HuH-7 (cell line): ENCODE data around the gene GTF2F2.
"Not testable (repeated sequence)": the region's sequence is repeated elsewhere in the genome, so short reads cannot be mapped to it uniquely, and the experiment has no call there.

Experiments used
- DNase-seq: peaks from one replicate; pipeline ENCODE4 v3.0.0; 2011; ENCODE audit warnings: low spot score

GTF2F2 gene

DNA sequence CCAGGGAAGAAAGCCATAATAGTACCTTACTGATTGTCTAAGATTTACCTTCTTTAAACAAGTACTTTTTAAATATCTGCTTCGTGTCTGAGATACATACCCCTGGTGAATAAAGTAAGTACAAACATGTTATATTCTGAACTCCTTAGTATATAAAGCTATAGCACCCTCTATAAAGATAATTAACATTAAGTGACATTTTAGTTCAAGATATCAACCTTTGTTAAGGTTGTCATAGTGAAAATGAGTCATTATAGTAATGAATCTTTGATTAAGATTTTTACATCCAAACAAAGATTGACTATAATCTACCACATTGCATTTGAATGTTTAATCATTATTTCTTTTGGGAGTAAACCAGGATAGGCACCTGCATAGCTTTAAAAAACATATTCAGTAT lies 135.9 kb downstream of the GTF2F2 start:
- DNase-seq: no peak

DNA sequence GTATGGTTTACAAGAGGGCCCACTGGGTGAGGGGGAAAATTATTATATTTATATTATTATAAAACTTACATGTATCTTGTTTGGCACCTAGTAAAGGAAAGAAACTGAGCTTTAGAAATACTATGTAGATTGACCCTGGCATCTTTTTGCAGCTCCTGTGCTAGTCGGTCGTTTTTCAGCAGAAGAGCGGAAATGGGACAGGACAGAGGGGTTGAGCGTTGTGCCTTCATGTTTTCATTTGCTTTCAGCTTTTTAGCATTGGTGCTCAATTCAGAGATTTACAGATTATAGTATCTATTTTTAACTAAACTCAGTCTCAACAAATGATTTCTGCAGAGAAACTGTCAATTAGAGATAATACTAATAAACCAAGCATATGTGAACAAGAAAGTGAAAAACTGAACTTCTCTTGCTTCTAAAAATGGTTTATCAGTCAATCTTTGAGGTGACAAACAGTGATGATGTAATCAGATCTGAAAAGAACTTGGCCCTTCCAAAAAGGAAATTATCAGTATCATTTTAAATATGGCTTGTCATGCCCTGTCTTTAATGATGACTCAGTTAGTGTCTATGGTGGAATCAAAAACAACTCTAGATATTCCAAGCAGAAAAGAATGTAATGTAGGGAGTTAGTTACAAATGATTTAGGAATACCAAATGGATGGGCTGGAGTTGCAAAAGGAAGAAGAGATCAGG lies 137.5 kb downstream of the GTF2F2 start:
- no peak for DNase-seq

DNA sequence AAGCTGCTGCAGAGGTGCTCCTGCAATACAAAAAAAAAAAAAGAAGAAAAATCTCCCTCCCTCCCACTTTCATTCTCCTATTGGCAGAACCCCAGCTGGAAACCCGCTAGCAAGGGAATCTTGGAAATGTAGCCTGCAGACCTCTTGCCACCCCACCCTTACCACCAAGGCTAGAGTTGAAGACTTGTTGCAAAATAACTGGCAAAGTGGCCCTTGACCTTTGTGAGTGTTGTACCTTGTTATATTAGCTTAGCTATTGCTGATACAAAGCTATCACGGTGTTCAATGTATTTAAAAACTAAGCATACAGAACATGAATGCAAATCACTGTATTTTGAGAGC lies 138.0 kb downstream of the GTF2F2 start:
- no peak for DNase-seq

DNA sequence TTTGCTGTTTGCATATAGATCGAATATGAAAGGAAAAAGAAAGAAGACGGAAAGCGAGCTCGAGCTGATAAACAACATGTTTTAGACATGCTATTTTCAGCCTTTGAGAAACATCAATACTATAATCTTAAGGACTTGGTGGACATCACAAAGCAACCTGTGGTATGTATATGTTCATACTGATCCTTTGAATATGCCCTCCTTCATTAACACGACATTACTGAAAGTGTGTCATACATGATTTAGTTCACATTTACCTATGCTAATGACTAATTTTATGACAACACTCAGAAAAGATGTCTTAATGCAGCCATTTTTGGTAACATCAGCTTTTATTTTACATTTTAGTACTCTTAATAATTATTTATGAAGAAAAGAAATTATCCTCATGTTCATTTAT lies 146.9 kb downstream of the GTF2F2 start:
- DNase-seq: no peak

DNA sequence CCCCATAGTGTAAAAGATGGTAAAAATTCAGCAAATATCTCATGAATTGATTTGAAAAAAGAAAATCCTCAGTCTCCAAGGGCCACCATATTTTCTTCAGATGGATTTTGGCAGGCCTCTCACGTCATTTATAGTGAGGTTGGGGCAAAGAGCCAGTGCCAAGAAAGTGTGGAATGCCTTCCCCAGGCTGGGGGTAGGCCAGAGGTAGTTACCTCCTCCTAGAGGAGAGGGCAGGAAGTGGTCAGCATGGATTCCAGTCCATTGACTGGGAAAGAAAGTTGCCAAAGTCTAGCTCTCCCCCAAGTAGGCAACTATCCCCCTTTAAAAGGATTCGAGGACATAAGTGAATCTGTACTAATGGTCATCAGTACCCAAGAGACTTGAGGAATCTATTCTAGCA lies 148.9 kb downstream of the GTF2F2 start:
- no peak for DNase-seq

DNA sequence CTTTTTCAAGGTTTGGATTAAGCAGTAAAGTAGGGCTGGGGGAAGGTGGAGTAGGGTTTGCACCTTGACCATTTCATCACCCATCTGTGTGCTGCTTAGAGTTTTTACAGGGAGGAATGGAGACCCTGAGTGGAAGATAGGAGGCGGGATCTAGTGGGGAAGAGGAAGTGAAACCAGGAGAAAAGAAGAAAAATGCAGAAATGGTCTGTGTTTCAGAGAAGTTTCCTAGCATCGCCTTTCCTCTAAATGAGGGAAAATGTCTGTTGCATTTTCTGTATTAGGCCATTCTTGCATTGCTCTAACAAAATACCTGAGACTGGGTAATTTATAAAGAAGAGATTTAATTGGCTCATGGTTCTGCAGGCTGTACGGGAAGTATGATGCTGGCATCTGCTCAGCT lies 156.6 kb downstream of the GTF2F2 start:
- no peak for DNase-seq

DNA sequence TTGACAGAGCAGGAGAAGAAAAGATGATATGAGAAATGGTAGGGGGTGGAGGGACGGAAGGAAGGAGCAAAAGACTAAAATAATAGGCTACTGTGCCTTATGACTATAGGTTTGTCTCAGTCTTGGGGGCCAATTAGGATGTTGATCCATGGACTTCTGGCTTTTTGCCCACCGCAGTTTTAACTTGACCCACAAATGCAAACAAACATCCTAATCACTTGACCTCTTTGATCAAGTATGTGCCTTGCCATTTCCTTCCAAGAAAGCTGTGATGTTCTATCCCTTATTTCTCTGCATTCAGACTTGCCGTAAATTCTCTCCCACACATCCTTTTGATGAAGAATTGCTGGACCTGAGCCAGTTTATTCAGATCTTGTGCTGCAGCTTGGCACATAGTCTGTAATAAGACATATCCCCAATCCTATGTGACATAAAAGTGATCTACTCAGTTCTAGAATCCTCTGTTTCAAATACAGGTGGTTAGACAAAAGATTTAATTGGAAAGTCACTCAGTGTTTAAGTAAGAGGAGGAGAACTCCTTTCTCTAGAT lies 157.9 kb downstream of the GTF2F2 start:
- DNase-seq: no peak

DNA sequence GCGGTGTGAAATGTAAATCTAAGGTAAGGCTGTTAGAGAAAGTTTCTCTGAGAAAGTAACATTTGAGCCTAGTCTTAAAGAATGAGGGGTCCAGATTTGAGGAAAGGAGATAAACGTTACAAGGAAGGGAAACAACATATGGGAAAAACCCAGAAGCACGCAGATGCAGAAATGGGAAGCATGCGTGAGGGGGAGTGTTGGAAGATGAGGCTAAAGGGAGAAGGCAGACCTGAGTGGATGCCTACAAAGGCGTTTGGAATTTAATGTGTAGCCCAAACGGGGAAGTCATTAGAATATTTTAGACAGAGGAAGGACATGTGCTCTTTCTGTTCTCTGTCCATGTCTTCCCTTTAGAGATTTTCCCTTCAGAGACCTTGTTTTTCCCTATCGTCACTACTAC lies 159.7 kb downstream of the GTF2F2 start:
- DNase-seq: no peak

DNA sequence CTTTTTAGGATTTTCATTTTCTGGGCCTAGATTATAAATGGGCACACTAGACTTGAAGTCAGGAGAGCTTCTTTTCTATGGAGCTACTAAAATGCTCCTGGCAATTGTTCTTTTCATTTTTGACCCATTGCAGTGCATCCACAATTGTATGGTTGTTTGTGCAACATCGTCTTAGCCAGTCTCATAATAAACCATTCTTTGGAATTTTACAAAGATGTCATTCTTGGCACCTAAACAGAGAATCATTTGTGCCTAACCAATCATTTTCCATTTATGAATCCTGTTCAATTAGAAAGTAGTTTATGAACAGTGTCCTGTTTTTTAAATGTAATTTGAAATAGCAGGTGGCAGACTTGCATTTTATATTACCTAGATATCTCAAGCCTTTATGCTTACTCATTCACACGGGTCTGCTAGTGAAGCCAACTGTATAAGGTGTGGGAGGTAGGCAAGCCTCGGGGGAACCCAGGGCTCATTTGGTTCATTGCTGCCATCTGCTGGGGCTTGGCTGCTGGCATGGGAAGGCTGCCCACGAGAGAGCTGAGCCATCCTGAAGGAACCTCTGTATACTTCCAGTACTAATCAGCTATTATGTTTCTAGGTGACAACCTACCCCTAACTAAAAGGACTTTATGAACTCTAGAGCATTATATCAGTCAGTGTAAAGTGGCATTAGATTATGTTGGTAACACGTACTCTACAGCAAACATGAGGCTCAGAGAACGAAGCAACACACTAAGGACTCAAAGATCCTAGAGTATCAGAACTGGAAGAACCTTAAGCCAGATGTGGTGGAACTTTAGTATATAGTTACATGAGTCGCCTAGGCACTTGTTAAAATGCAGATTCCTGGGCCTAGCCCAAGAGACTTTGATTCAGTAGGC lies 160.7 kb downstream of the GTF2F2 start:
- peak; percentile 72 for DNase-seq

DNA sequence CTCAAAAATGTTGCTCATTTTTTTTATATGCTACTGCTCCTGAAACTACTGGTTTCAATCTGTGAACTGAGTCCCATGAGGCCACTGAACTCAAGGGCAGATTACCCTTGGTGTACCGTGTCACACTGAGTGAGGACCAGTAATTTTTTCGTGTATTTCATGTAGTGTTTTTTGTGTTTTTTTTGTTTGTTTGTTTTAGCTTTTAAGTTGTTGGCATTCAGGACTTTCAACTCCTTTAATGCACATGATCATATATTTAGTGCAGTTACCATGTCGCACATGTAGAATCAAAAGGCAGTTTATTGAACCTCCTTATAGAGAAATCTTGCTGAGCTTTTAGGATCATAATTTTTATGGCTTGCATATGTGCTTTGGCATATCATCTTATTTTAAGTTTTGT lies 162.7 kb downstream of the GTF2F2 start:
- DNase-seq: no peak

DNA sequence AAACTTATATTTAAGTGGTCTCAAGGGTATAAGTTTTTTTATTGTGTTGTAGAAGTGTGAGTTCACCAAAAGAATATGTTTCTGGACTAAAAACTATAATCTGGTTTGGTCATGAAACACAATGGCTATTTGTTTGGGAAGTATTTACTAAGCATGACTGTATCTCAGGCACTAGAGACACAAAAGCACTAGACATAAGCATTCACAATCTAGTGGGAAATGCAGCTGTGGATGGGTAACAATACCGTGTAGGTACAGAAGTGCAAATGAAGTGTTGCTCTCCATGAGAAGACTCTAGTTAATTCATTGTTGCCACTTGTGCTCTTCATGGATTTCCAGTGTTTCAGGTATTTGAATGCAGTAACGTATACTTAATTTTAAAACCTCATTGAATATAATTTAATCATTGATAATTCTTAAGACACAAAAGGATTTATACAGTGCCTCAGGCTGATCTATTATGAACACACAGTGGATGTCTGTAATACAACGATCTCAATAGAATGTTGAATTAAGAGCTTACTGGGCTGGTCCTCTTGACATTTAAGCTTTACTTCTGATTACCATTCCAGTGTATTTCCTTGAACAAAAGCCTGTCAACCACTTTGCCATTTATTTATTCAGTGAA lies 169.7 kb downstream of the GTF2F2 start:
- DNase-seq: no peak

DNA sequence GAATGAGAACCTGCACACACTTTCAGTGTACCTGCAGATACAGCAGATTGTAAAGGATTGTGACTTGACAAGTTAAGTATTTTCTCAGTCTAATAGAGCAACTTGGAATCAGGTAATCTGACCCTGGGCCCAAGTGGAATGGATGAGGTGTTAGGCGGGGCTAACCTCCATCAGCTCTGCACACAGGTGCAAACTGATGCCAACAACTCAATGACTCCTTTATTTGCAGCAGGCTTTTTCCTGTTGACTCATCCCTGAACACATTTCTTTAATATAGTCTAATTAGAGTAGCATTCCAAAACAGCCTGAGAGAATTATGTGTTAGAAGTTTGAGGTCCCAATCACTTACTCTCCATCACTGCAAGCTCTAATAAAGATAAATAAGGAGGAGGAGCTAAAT lies 171.9 kb downstream of the GTF2F2 start:
- no peak for DNase-seq

DNA sequence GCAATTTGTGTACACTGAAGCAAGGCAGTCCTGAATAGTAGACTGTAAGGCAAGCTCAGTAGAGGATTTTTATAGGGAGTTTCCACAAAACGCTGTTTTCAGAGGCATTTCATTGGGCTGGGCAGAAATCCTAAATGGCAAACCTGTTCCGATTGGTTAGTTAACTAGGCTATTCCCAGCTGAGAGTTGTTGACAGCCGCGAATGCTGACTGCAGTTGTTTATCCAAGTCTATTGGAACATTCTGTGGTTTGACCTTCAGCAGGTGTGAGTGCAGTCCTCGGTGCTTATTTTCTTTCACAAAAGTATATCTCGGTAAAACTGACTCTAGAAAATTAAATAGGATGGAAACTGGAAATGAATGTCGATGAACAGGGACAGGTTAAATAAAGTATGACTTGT lies 175.2 kb downstream of the GTF2F2 start:
- DNase-seq: no peak

DNA sequence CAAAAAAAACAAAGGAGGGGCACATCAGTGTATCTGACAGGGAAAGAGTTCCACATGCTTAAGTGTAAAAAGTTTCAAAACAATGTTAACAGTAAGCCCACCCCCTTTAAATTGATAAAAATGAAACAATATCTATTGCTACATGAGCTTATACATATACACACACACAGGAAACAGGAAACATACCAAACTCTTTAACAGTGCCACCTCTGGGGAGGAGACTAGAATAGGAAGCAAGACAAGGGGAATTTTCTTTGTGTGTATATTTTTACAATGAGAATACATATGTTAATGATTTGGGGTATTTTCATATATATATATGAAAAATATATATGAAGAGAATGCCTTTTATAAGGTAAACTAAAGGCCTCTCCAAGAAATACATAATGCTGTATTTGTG lies 175.9 kb downstream of the GTF2F2 start:
- no peak for DNase-seq

DNA sequence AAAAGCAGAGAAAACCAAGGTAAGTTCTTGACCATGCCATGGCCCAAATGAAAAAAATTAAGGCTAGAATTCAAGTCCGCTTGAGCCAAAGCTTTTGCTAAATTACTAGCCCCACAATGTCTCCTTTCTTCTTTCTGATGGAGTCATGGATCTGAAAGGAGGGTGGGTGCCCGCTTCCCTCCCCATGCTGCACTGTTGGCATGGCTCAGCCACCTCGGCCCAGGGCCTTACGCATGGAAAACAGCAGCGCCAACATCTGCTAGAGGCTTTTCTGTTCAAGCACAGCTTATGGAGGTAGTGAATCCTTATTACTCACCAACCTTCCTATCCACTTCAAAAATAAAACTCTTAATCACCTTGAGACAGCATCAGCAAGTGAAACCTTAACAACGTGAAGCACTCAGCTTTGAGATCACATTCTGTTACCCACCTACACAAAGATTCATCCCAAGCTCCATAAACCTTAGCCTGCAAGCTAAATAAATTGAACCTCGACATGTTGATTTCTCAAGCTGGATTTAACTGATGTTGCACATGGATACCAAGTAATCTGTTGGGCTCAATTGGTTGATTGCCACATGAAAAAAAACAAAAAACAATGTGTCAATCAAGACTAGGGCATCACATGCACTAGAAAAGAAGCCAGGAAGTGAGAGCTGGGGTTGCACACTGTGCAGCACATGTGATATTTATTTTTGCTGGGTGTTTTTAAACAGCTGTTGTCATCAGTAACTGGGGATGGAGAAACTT lies 177.3 kb downstream of the GTF2F2 start:
- DNase-seq: no peak

DNA sequence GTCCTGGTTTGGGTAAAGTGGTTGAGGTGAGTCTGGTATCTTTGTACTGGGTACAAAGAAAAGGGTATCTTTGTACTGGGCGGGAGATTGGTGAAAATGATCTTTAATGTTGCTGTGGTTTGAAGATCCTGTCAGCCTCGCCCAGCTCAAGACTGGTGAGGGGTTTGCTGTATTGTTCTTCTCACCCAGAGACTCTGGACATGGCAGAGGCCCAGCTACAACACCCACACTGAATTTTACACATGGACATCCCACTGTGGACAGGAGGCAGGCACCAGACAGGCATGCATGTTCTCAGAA lies 177.8 kb downstream of the GTF2F2 start:
- DNase-seq: no peak

DNA sequence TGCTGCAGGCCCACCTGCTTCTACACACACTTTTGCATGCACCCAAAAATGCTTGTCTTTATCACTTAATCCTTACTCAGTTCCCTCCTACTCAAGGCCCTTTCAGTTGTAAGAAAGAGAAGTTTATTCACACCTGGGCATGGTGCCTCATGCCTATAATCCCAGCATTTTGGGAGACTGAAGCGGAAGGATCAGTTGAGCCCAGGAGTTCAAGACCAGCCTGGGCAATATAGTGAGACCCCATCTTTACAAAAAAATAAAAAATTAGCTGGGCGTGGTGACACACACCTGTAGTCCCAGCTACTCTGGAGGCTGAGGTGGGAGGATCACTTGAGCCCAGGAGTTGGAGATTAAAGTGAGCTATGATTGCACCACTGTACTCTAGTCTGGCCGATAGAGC lies 178.2 kb downstream of the GTF2F2 start:
- DNase-seq: not testable (repeated sequence)

DNA sequence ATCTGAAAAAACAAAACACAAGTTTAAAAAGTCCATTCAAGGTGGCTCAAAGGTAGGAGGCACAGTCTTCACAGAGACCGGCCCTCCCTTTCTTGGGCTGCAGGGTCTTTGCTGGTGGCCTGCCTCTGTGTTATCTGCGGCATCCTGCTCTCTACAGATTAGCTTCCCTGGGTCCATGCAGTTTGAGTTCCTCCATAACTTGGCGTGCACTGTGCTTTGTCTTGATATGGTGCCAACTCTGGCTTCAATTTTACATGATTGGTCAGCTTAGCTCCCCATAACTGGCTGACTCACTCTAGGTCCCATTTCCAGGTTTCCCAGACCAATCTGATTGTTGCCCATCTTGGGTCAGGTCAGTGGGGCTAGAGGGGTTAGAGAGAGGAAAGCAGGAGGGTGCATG lies 178.9 kb downstream of the GTF2F2 start:
- DNase-seq: no peak

DNA sequence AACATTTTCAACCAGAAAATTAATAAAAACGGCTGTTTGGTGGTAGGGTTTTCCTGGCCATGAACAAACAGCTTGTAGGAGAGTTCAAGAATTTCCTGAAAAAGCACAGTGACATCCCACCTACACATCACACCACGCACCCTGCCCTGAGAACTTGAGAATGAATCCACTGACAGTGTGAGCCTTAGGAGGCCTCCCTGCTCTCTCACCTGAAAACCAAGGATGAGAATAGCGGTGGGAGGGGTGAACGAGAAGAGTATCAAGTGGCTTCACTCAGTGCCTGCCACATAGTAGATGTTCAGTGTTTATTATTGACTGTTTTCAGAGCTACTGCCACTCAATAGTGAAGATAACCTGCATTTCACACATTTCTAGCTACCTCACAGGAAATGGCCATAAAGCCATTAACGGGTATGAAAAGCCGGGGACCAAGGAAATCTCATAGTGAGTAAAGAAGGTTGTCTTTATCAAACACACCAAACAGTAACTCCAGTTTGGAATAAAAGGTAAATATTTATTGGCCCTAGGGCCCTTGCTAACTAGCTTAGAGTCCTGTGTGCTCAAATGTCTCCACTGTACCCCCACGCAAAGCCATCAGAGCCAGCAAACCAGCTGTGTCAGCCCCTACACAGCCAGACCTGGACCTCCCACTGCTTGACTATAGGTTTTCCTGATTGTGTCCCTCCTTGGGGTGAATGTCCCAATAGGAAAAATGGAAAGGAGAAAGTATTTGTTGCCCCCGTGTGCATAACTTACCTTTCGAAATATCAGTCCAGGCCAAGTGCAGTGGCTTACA lies 180.1 kb downstream of the GTF2F2 start:
- DNase-seq: no peak

DNA sequence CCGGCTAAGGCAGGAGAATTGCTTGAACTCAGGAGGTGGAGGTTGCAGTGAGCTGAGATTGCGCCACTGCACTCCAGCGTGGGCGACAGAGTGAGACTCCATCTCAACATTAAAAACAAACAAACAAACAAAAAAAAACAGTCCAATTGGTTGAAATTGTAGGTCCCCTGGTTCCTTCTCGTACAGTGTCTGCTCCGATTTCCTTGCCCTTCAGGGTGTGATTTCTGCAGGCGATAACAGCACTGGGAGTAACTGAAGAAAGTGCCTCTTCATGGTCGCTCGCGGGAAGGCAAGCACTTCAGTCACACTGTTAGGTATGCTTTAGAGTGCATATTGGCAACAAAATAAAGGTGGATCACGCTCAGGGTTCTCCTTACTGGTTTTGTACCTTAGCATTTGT lies 181.0 kb downstream of the GTF2F2 start:
- DNase-seq: no peak

DNA sequence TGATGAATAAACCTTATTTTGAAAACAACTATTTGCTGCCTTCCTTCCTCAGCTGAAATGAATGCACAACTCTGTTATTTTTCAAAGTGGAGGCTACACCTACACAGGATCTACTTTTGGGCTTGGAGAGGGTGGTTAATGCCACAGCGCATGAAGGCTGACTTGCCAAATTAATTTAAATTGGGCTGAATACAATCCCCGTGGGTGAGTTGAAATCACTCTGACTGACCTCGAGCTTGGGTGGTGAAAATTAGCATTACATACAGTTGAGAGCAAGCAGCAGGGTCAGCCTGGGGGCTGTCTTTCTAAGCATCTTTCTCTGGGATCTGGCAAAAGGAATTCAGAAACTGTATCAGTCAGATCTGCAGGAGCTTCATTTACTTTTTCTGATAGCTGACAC lies 182.2 kb downstream of the GTF2F2 start:
- DNase-seq: no peak

DNA sequence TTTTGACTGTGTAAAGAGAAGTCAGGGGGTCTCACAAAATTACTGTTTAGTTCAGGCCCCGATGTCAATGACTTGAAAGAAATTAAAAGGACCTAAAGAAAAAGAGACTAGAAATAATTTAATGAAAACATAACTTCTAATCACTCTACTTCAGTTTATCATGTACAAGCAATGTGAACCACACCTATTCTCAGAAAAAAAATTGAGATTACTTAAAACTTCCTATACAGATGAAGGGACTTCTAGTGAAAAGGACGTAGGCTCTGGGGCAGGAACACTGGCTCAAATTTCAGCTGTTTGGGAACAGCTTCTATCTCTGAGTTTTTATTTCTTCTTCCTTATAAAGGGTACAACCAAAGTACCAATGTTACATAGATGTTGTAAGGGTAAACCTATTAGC lies 182.7 kb downstream of the GTF2F2 start:
- DNase-seq: no peak
